GM12878 (cell line): ENCODE data around the gene ZNF331. TPM values are rescaled to one million over a fixed set of nuclear protein-coding genes. Genes with fewer than 3 reads are reported as not detected.

Source experiments
- ATAC-seq: fragments of 200-7000 bp; cut with Tn5 transposase; 3 replicates; pipeline ENCODE4 v1.9.1; 2020; ENCODE audit warnings: mild to moderate bottlenecking, moderate library complexity
- BruUV-seq: library from RNA; stranded (reverse); fragments of 400-500 nt; replicated peaks from 2 replicates; lab custom pipeline; 2021; lab: Mats Ljungman, UMichigan
- CTCF ChIA-PET: fragments of 300-600 bp; sonication (Branson Sonifier 250); formaldehyde crosslinking; extraction: SDS; loops from one replicate; lab custom pipeline; 2021; ENCODE audit warnings: inconsistent platforms; lab: Yijun Ruan, JAX
- POLR2A ChIA-PET: fragments of 350-600 bp; formaldehyde crosslinking; extraction: SDS; loops from one replicate; lab custom pipeline; 2021; ENCODE audit warnings: inconsistent platforms; lab: Charles Lee
- RAD21 ChIA-PET: fragments of 300-600 bp; sonication (Branson Sonifier 250); formaldehyde crosslinking; loops from one replicate; lab custom pipeline; 2023; ENCODE audit warnings: antibody characterized with exemption; ENCODE audit not compliant: unreplicated experiment; lab: Charles Lee
- SMC1A ChIA-PET: fragments of 300-600 bp; sonication (Branson Sonifier 250); formaldehyde crosslinking; loops from one replicate; lab custom pipeline; 2023; ENCODE audit not compliant: unreplicated experiment, uncharacterized antibody; lab: Charles Lee
- DNase-seq: peaks from one replicate; pipeline ENCODE4 v3.0.0-alpha.2; 2011; ENCODE audit warnings: low read depth, low spot score
- FAIRE-seq: peaks from 3 replicates; lab custom pipeline; 2011; peaks lifted over from hg19 to GRCh38; lab: Jason Lieb, UNC
- H2AFZ ChIP-seq: 2 replicates; pipeline ENCODE4 v1.6.0; 2011; ENCODE audit warnings: low read depth, low read length, control low read depth; ENCODE audit not compliant: control insufficient read depth
- H3K27ac ChIP-seq: 2 replicates; pipeline ENCODE4 v1.5.1; 2011; ENCODE audit warnings: control low read depth; ENCODE audit not compliant: control insufficient read depth, insufficient read depth
- H3K27me3 ChIP-seq, 2 experiments: replicated peaks in 1 of 2; 2 replicates each; pipeline versions ENCODE4 v1.6.0 to v1.6.1; 2011; ENCODE audit warnings: low read length in 1 of 2; ENCODE audit not compliant: control insufficient read depth in 2 of 2, insufficient read depth in 2 of 2
- H3K36me3 ChIP-seq, 2 experiments: 2 replicates each; pipeline ENCODE4 v1.5.1; 2011; ENCODE audit warnings: low read length in 1 of 2; ENCODE audit not compliant: control insufficient read depth in 2 of 2, insufficient read depth in 2 of 2
- H3K4me1 ChIP-seq: 2 replicates; pipeline ENCODE4 v1.6.1; 2011; ENCODE audit warnings: mild to moderate bottlenecking, low read length, moderate library complexity, mixed read lengths; ENCODE audit not compliant: control insufficient read depth, insufficient read depth
- H3K4me2 ChIP-seq: 2 replicates; pipeline ENCODE4 v1.6.0; 2011; ENCODE audit warnings: control low read depth; ENCODE audit not compliant: control insufficient read depth, insufficient read depth
- H3K4me3 ChIP-seq: fragments of 200-600 bp; sonication (generic); 2 replicates; pipeline ENCODE4 v1.5.1; 2016
- H3K79me2 ChIP-seq: 2 replicates; pipeline ENCODE4 v1.6.0; 2011; ENCODE audit warnings: low read length; ENCODE audit not compliant: control insufficient read depth, insufficient read depth
- H3K9ac ChIP-seq: 2 replicates; pipeline ENCODE4 v1.8.0; 2011; ENCODE audit warnings: low read length, control low read depth, mixed read lengths; ENCODE audit not compliant: control insufficient read depth, insufficient read depth
- H3K9me3 ChIP-seq: replicated peaks from 3 replicates; pipeline ENCODE4 v1.5.1; 2011; ENCODE audit warnings: mild to moderate bottlenecking, low read length; ENCODE audit not compliant: control insufficient read depth, insufficient read depth
- H4K20me1 ChIP-seq: 2 replicates; pipeline ENCODE4 v1.6.0; 2011; ENCODE audit not compliant: control insufficient read depth, insufficient read depth
- ATF2 ChIP-seq: IDR thresholded peaks from 2 replicates; pipeline ENCODE4 v1.6.1; 2012; ENCODE audit warnings: low read length, inconsistent platforms
- ATF7 ChIP-seq: fragments of 450-650 bp; IDR thresholded peaks from 2 replicates; pipeline ENCODE4 v1.6.1; 2016; ENCODE audit warnings: low read depth, mild to moderate bottlenecking
- BHLHE40 ChIP-seq, 2 experiments: fragments of 450-650 bp in 1 of 2; IDR thresholded peaks; 2 replicates each; pipeline ENCODE4 v1.6.1; 2011 to 2017; ENCODE audit warnings: low read depth in 2 of 2, borderline replicate concordance in 1 of 2, improper control_type of control experiment in 1 of 2, low read length in 1 of 2, mild to moderate bottlenecking in 1 of 2
- CHD4 ChIP-seq: fragments of 200-600 bp; sonication (generic); IDR thresholded peaks from 2 replicates; pipeline ENCODE4 v1.6.1; 2016; ENCODE audit warnings: mild to moderate bottlenecking
- JUNB ChIP-seq: IDR thresholded peaks from 2 replicates; pipeline ENCODE4 v1.6.1; 2016; ENCODE audit warnings: antibody characterized with exemption, mild to moderate bottlenecking
- SMAD1 ChIP-seq: fragments of 450-650 bp; IDR thresholded peaks from 2 replicates; pipeline ENCODE4 v1.6.1; 2018; ENCODE audit warnings: mild to moderate bottlenecking, low read depth; ENCODE audit not compliant: partially characterized antibody
- SRF ChIP-seq, 2 experiments: IDR thresholded peaks; 2 replicates each; pipeline ENCODE4 v1.6.1; 2011; ENCODE audit warnings: low read depth in 2 of 2, low read length in 2 of 2, mild to moderate bottlenecking in 1 of 2, moderate library complexity in 1 of 2
- ZNF217 ChIP-seq: fragments of 450-650 bp; IDR thresholded peaks from 2 replicates; pipeline ENCODE4 v1.6.1; 2017; ENCODE audit warnings: antibody characterized with exemption, mild to moderate bottlenecking
- WGBS: methylation state at CpG from one replicate; pipeline ENCODE4 v1.1.6; 2016; ENCODE audit warnings: low lambda C conversion rate; ENCODE audit not compliant: insufficient replicate concordance, insufficient coverage; ENCODE audit errors: missing lambda C conversion rate; 5-methylcytosine and 5-hydroxymethylcytosine counted together
- in situ Hi-C: fragments of 300-500 bp; cut with MboI; formaldehyde crosslinking; loops from 9 replicates; pipeline ENCODE4 v1.14.3; 2018; ENCODE audit warnings: mixed read lengths
- intact Hi-C: fragments of 100-400 bp; cut with micrococcal nuclease; formaldehyde crosslinking; loops from one replicate; pipeline ENCODE4 v1.14.2; 2022; ENCODE audit not compliant: unreplicated experiment
- polyA plus RNA-seq, 11 experiments: library from polyadenylated mRNA; depleted of rRNA in 4 of 11; unstranded in 6 of 11; stranded (reverse) in 5 of 11; fragments of >200 nt; fragmentation: Nextera tagmentation in 4 of 11; fragmentation: Illumina TruSeq in 1 of 11; extraction: Ambion mirVana in 4 of 11; extraction: Trizol in 1 of 11; gene quantifications; 1 replicate in 1 of 11; 2 replicates in 10 of 11; pipeline versions ENCODE4 v1.2.1 to v1.2.3, GENCODE V29; 2011 to 2016; ENCODE audit warnings: inconsistent platforms in 2 of 11, missing spikeins in 2 of 11, low read depth in 1 of 11
- total RNA-seq, 4 experiments: library from RNA; depleted of rRNA in 3 of 4; stranded (reverse); fragments of >200 nt in 3 of 4; fragmentation: Illumina TruSeq in 1 of 4; extraction: Trizol in 1 of 4; gene quantifications; 2 replicates each; pipeline versions ENCODE4 v1.2.1 to v1.2.3, GENCODE V29; 2013 to 2021
- TF ChIP-seq, protein P1 (sequence below): IDR thresholded peaks from 2 replicates; pipeline ENCODE4 v1.6.1; 2011; ENCODE audit warnings: borderline replicate concordance, low read depth, mild to moderate bottlenecking, moderate library complexity, low read length; ENCODE audit not compliant: insufficient read depth, poor library complexity, severe bottlenecking

ZNF331 gene
- total and polyA plus RNA-seq, 10 of the 15 experiments (the other 5 are each of a cell fraction or from before 2014, with no cell fraction given), result 2.6 to 11.5 (median 5.3) TPM

DNA sequence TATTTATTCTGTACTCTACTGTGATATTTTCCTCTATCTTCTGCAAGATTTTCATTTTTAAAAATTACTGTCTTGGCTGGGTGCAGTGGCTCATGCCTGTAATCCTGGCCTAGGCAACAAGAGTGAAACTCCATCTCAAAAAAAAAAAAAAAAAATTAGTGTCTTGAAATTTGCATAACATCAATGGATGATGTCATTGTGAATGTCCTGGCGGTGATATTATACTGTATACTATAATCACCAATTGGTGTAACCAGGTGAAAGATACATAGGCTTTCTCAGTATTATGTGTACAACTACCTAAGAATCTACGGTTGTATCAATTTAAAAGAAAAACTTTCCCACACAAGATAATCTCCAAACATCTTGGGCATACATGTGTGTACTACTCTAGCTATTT lies 15.2 kb downstream of the ZNF331 start:
- POLR2A ChIA-PET, result no interaction called here
- Histone ChIP-seq H3K9ac (no peak overlapping the region), H3K9me3 (no peaks in the 10 kb centered on the region; the same call in 2 of the 3 replicates), H3K4me2 (no peak overlapping the region), H3K79me2 (peaks cover 4% of the 10 kb centered on the region), H3K27ac (no peak overlapping the region), H3K4me1 (peaks cover 4% of the 10 kb centered on the region; the same call in 1 of the 2 replicates), H3K36me3 (no peaks in the 10 kb centered on the region), H3K4me3 (peak overlapping the region; percentile 57; the same call in 1 of the 2 replicates), H3K27me3 (no peaks in the 10 kb centered on the region), H4K20me1 (no peaks in the 10 kb centered on the region), H2AFZ (no peak overlapping the region)
- RAD21 ChIA-PET, result interaction anchor here (0.7 kb wide), 1 partner anchor 46 kb away, joined by 3 read pairs; no protein-coding TSS in a partner anchor
- CTCF ChIA-PET, result interaction anchor here (0.8 kb wide), 1 partner anchor 15 kb away, joined by 3 read pairs; no protein-coding TSS in a partner anchor
- in situ Hi-C loops, result no loop called here
- 58% methylated on average over 2 of the region's 2 CpGs for WGBS
- no TSS peak for BruUV-seq
- FAIRE-seq, result no peak
- ATAC-seq, result peak; percentile 36
- SMC1A ChIA-PET, result no interaction called here
- TF ChIP-seq CHD4 (no peak), SMAD1 (no peak), ZNF217 (no peak), BHLHE40 (IDR thresholded peaks at IDR 0.05; ENCODE audit: borderline replicate concordance in 1 of 2, low read depth in 2 of 2, low read length in 1 of 2) (no peak), SRF (IDR thresholded peaks at IDR 0.05; ENCODE audit: low read depth in 2 of 2, low read length in 2 of 2) (no peak), ATF7 (peak; percentile 96), ATF2 (peak; percentile 25; the same call in 1 of the 2 replicates), JUNB (peak; percentile 19; the same call in 1 of the 2 replicates)
- TF ChIP-seq, protein P1, sequence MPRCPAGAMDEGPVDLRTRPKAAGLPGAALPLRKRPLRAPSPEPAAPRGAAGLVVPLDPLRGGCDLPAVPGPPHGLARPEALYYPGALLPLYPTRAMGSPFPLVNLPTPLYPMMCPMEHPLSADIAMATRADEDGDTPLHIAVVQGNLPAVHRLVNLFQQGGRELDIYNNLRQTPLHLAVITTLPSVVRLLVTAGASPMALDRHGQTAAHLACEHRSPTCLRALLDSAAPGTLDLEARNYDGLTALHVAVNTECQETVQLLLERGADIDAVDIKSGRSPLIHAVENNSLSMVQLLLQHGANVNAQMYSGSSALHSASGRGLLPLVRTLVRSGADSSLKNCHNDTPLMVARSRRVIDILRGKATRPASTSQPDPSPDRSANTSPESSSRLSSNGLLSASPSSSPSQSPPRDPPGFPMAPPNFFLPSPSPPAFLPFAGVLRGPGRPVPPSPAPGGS, result no peak
- intact Hi-C loops, result no loop called here
- no peak for DNase-seq
